AG04449 (cell line): ENCODE measurements around the gene NTN3.
A peak's percentile ranks its signal among the peaks of the same experiment; 100 is the strongest.

ENCODE experiments used
- CTCF ChIA-PET: fragments of 350-600 bp; formaldehyde crosslinking; extraction: SDS; loops from one replicate; lab custom pipeline; 2021; ENCODE audit warnings: antibody characterized with exemption; lab: Yijun Ruan, JAX
- POLR2A ChIA-PET: fragments of 400-600, 350-600 bp; formaldehyde crosslinking; extraction: SDS; loops from one replicate; lab custom pipeline; 2020; ENCODE audit warnings: antibody characterized with exemption, inconsistent platforms; lab: Yijun Ruan, JAX
- DNase-seq: peaks from one replicate; pipeline ENCODE4 v3.0.0-alpha.2; 2010; ENCODE audit warnings: low read depth, low spot score
- H3K4me3 ChIP-seq: 2 replicates; pipeline ENCODE4 v1.5.1; 2011; ENCODE audit warnings: low read depth, mild to moderate bottlenecking, control low read depth, low read length
- TF ChIP-seq, protein P1 (sequence below): IDR thresholded peaks from one replicate; pipeline ENCODE4 v1.5.1; 2011; ENCODE audit warnings: mild to moderate bottlenecking, moderate library complexity, low read length, control low read depth, inconsistent platforms; ENCODE audit not compliant: insufficient read depth; ENCODE audit errors: missing control alignments

The NTN3 gene

DNA sequence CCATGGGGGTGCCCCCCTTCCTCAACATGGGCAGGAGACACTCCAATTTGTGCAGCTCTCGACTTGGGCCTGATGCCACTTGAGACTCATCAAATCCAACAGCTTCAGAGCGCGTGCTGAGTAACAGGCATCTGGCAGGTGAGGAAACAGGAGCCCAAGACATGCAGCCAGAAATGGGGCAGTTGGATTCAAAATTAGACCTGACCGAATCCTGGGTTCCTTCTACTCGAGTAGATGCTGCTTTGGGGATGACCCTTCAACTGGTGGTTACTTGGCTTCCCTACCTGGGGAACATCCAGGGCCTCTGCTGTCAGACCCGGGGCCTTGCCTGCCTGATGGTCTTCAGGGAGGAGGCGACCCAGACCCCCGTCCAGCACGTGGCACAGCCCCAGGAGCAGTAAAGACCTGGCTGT lies 488 bp upstream of the NTN3 start:
- ChIA-PET CTCF (interaction anchor here (1.3 kb wide), 1 partner anchor 30 kb away, joined by 3 read pairs; no protein-coding TSS in a partner anchor), POLR2A (interaction anchor here (0.6 to 0.9 kb wide), 4 partner anchors 11 to 248 kb away, joined by 3 read pairs; partner anchors contain the start of gene TEDC2)
- no peak for DNase-seq
- H3K4me3 ChIP-seq: no peak overlapping the region
- TF ChIP-seq, protein P1, sequence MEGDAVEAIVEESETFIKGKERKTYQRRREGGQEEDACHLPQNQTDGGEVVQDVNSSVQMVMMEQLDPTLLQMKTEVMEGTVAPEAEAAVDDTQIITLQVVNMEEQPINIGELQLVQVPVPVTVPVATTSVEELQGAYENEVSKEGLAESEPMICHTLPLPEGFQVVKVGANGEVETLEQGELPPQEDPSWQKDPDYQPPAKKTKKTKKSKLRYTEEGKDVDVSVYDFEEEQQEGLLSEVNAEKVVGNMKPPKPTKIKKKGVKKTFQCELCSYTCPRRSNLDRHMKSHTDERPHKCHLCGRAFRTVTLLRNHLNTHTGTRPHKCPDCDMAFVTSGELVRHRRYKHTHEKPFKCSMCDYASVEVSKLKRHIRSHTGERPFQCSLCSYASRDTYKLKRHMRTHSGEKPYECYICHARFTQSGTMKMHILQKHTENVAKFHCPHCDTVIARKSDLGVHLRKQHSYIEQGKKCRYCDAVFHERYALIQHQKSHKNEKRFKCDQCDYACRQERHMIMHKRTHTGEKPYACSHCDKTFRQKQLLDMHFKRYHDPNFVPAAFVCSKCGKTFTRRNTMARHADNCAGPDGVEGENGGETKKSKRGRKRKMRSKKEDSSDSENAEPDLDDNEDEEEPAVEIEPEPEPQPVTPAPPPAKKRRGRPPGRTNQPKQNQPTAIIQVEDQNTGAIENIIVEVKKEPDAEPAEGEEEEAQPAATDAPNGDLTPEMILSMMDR: no peak

DNA sequence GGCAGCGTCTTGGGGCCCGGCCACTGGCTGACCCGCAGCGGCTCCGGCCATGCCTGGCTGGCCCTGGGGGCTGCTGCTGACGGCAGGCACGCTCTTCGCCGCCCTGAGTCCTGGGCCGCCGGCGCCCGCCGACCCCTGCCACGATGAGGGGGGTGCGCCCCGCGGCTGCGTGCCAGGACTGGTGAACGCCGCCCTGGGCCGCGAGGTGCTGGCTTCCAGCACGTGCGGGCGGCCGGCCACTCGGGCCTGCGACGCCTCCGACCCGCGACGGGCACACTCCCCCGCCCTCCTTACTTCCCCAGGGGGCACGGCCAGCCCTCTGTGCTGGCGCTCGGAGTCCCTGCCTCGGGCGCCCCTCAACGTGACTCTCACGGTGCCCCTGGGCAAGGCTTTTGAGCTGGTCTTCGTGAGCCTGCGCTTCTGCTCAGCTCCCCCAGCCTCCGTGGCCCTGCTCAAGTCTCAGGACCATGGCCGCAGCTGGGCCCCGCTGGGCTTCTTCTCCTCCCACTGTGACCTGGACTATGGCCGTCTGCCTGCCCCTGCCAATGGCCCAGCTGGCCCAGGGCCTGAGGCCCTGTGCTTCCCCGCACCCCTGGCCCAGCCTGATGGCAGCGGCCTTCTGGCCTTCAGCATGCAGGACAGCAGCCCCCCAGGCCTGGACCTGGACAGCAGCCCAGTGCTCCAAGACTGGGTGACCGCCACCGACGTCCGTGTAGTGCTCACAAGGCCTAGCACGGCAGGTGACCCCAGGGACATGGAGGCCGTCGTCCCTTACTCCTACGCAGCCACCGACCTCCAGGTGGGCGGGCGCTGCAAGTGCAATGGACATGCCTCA lies 773 bp downstream of the NTN3 start:
- ChIA-PET CTCF (interaction anchor here (1.9 kb wide), 1 partner anchor 10 kb away, joined by 4 read pairs; no protein-coding TSS in a partner anchor), POLR2A (no interaction called here)
- TF ChIP-seq, protein P1: no peak
- no peak for DNase-seq
- no peak overlapping the region; the same call in 1 of the 2 replicates for H3K4me3 ChIP-seq

DNA sequence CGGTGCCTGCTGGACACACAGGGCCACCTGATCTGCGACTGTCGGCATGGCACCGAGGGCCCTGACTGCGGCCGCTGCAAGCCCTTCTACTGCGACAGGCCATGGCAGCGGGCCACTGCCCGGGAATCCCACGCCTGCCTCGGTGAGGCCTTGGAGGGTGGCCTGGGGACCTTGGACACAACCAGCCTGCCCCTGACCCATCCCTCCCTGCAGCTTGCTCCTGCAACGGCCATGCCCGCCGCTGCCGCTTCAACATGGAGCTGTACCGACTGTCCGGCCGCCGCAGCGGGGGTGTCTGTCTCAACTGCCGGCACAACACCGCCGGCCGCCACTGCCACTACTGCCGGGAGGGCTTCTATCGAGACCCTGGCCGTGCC lies 1.4 kb downstream of the NTN3 start:
- DNase-seq: no peak
- TF ChIP-seq, protein P1: no peak
- CTCF ChIA-PET: interaction anchor here (0.9 to 1.9 kb wide), 2 partner anchors 9 to 29 kb away, joined by 4 read pairs; no protein-coding TSS in a partner anchor
- H3K4me3 ChIP-seq: no peak overlapping the region
- POLR2A ChIA-PET: interaction anchor here (0.5 kb wide), 1 partner anchor 454 kb away, joined by 3 read pairs; no protein-coding TSS in a partner anchor

GRCh38 chr16:2472885-2473445 lies 1.9 kb downstream of the NTN3 start:
- TF ChIP-seq, protein P1: no peak
- ChIA-PET CTCF (interaction anchor here (0.6 to 1.9 kb wide), 3 partner anchors 9 to 28 kb away, joined by 3 to 4 read pairs (median 4); no protein-coding TSS in a partner anchor), POLR2A (interaction anchor here (0.5 kb wide), 1 partner anchor 454 kb away, joined by 3 read pairs; no protein-coding TSS in a partner anchor)
- no peak for DNase-seq
- H3K4me3 ChIP-seq: peak overlapping the region; percentile 78

DNA sequence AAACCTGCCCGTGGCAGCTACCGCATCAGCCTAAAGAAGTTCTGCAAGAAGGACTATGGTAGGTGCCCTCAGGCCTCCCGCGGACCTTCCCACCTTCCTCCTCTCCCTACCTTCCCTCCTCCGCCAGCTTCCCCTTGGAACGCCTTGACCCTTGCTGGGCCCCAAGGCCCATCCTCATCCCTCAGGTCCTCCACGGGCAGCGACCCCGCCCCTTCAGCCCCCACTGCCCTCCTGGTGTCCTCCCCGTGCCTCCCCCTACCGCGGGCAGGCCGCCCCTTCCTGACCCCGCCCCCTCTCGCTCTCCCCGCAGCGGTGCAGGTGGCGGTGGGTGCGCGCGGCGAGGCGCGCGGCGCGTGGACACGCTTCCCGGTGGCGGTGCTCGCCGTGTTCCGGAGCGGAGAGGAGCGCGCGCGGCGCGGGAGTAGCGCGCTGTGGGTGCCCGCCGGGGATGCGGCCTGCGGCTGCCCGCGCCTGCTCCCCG lies 2.4 kb downstream of the NTN3 start:
- DNase-seq: no peak
- peak overlapping the region; percentile 78 for H3K4me3 ChIP-seq
- TF ChIP-seq, protein P1: no peak
- ChIA-PET CTCF (interaction anchor here (0.6 to 1.9 kb wide), 8 partner anchors 8 to 258 kb away, joined by 3 to 8 read pairs (median 4); no protein-coding TSS in a partner anchor), POLR2A (no interaction called here)
